ENCODE results near the gene IL23A. TPM values are rescaled to one million over a fixed set of nuclear protein-coding genes. Genes with fewer than 3 reads are reported as not detected.
"Not testable (repeated sequence)": the region's sequence is repeated elsewhere in the genome, so short reads cannot be mapped to it uniquely, and the experiment has no call there.

The IL23A gene
- total RNA-seq, 1 experiment from 2014 or later = 2.0 TPM

DNA sequence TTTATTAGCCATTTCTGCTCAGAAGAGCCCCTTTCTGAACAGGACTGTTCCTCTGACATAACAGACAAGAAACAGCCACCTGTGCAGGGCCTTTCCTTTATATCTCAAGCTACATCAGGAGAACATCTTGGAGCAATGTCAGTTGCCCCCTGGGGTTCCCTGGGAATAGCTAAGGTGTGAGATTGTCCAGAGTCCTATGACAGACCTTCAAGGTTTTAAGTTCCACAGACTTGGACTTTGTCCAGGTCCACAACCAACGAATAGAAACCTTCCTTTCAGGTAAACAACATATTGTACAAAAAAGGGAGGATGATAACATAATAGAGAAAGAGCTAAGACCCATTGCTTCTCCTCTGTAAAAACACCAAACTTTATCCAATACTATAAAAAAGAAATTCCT, 2.9 kb downstream of the IL23A start:
- peaks cover 21% of the 10 kb centered on the region for H3K4me1 ChIP-seq (ENCODE audit: insufficient read depth, low read length)

DNA sequence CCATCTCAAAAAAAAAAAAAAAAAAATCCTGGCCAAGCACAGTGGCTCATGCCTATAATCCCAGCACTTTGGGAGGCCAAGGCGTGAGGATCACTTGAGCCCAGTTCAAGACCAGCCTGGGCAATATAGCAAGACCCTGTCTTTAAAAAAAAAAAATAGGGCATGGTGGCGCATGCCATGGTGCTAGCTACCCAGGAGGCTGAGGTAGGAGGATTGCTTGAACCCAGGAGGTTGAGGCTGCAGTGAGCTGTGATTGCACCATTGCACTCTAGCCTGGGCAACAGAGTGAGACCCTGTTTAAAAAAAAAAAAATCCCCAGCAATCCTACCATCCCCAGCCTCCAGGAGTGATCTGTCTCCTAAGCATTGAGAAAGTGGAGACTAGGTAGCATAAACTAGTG, 3.6 kb downstream of the IL23A start:
- H2BK12ac ChIP-seq (ENCODE audit: insufficient read length, low read depth, low read length); H3K56ac ChIP-seq (ENCODE audit: insufficient read length, low read depth, low read length); H2BK20ac ChIP-seq (ENCODE audit: low read depth, low read length, poor library complexity, severe bottlenecking); H3K23me2 ChIP-seq (ENCODE audit: insufficient read length, low read depth, low read length, poor library complexity, severe bottlenecking); H2BK15ac ChIP-seq (ENCODE audit: low read depth, low read length); H3K27ac ChIP-seq (ENCODE audit: insufficient read length, low read depth, low read length); H3K9ac ChIP-seq (ENCODE audit: extremely low read depth, insufficient read length, low read length); H3K79me1 ChIP-seq (ENCODE audit: insufficient read depth, low read depth, low read length, poor library complexity, severe bottlenecking); H2BK5ac ChIP-seq (ENCODE audit: insufficient read length, low read length); DNase-seq; H3K27ac Mint-ChIP-seq; H3K23ac ChIP-seq (ENCODE audit: insufficient read length, low read depth, low read length); H3T11ph ChIP-seq (ENCODE audit: low read length); H4K5ac ChIP-seq (ENCODE audit: insufficient read length, low read depth, low read length); H3K14ac ChIP-seq (ENCODE audit: insufficient read depth, low read length); H3K4me3 Mint-ChIP-seq; H3K27me3 ChIP-seq (ENCODE audit: insufficient read depth, low read length); H3K18ac ChIP-seq (ENCODE audit: insufficient read length, low read depth, low read length); H2BK120ac ChIP-seq (ENCODE audit: low read depth, low read length, poor library complexity, severe bottlenecking); H3K4me2 ChIP-seq (ENCODE audit: insufficient read depth, insufficient read length, low read length); H3K9me3 ChIP-seq (ENCODE audit: control insufficient read depth, low read depth, low read length); H3K4ac ChIP-seq (ENCODE audit: low read depth, low read length); H3K9me3 Mint-ChIP-seq; H2AK5ac ChIP-seq (ENCODE audit: insufficient read length, low read length); H4K8ac ChIP-seq (replicated peaks; ENCODE audit: insufficient read length, low read depth, low read length); H2AFZ ChIP-seq (ENCODE audit: low read length); H4K20me1 ChIP-seq (ENCODE audit: control insufficient read depth, insufficient read depth, insufficient read length); H3K79me2 ChIP-seq (ENCODE audit: insufficient read depth, low read length); H4K91ac ChIP-seq (ENCODE audit: insufficient read length, low read depth, low read length): not testable (repeated sequence)
- Mint-ChIP-seq H3K4me1 (peaks cover 23 to 26% of the 10 kb centered on the region in 2 experiments), H3K27me3 (ENCODE audit: low read depth) (peaks cover 11% of the 10 kb centered on the region), H3K36me3 (ENCODE audit: insufficient read depth in 1 of 3, low read depth in 3 of 3) (peaks cover 2 to 47% (median 32%) of the 10 kb centered on the region in 3 experiments; a peak in 6 of 7 replicates)
- H3K4me1 ChIP-seq (ENCODE audit: insufficient read depth, low read length) = peaks cover 18% of the 10 kb centered on the region
- WGBS (ENCODE audit: extremely low coverage, insufficient read length, low lambda C conversion rate) = no CpG with 5 or more reads among the region's 2 CpGs

More for the DNA sequence above, 2.9 kb downstream of the IL23A start:
- Histone ChIP-seq H4K8ac (replicated peaks; ENCODE audit: insufficient read length, low read depth, low read length) (no peak overlapping the region), H4K5ac (ENCODE audit: insufficient read length, low read depth, low read length) (no peak overlapping the region), H2AFZ (ENCODE audit: low read length) (no peak overlapping the region), H3K27me3 (ENCODE audit: insufficient read depth, low read length) (no peaks in the 10 kb centered on the region), H3K9ac (ENCODE audit: extremely low read depth, insufficient read length, low read length) (no peak overlapping the region), H2BK15ac (ENCODE audit: low read depth, low read length) (no peak overlapping the region), H2AK5ac (ENCODE audit: insufficient read length, low read length) (no peak overlapping the region), H4K20me1 (ENCODE audit: control insufficient read depth, insufficient read depth, insufficient read length) (no peaks in the 10 kb centered on the region), H2BK20ac (ENCODE audit: low read depth, low read length, poor library complexity, severe bottlenecking) (no peak overlapping the region), H3K18ac (ENCODE audit: insufficient read length, low read depth, low read length) (no peak overlapping the region), H3K79me1 (ENCODE audit: insufficient read depth, low read depth, low read length, poor library complexity, severe bottlenecking) (no peaks in the 10 kb centered on the region), H3K23me2 (ENCODE audit: insufficient read length, low read depth, low read length, poor library complexity, severe bottlenecking) (no peaks in the 10 kb centered on the region), H3T11ph (ENCODE audit: low read length) (no peak overlapping the region), H2BK5ac (ENCODE audit: insufficient read length, low read length) (no peak overlapping the region), H3K4me2 (ENCODE audit: insufficient read depth, insufficient read length, low read length) (no peak overlapping the region), H3K23ac (ENCODE audit: insufficient read length, low read depth, low read length) (no peak overlapping the region), H3K27ac (ENCODE audit: insufficient read length, low read depth, low read length) (no peak overlapping the region), H3K9me3 (ENCODE audit: control insufficient read depth, low read depth, low read length) (no peaks in the 10 kb centered on the region), H2BK120ac (ENCODE audit: low read depth, low read length, poor library complexity, severe bottlenecking) (no peak overlapping the region), H4K91ac (ENCODE audit: insufficient read length, low read depth, low read length) (no peak overlapping the region), H3K56ac (ENCODE audit: insufficient read length, low read depth, low read length) (no peak overlapping the region), H3K4ac (ENCODE audit: low read depth, low read length) (no peak overlapping the region), H3K14ac (ENCODE audit: insufficient read depth, low read length) (no peak overlapping the region), H2BK12ac (ENCODE audit: insufficient read length, low read depth, low read length) (no peak overlapping the region), H3K79me2 (ENCODE audit: insufficient read depth, low read length) (no peaks in the 10 kb centered on the region)
- Mint-ChIP-seq H3K36me3 (ENCODE audit: insufficient read depth in 1 of 3, low read depth in 3 of 3) (peaks cover 2 to 41% (median 28%) of the 10 kb centered on the region in 3 experiments; a peak in 6 of 7 replicates), H3K4me1 (peaks cover 27 to 30% of the 10 kb centered on the region in 2 experiments), H3K27ac (no peak overlapping the region), H3K4me3 (no peak overlapping the region), H3K9me3 (no peaks in the 10 kb centered on the region), H3K27me3 (ENCODE audit: low read depth) (peaks cover 11% of the 10 kb centered on the region)
- DNase-seq = no peak
- TF ChIP-seq, protein P1, sequence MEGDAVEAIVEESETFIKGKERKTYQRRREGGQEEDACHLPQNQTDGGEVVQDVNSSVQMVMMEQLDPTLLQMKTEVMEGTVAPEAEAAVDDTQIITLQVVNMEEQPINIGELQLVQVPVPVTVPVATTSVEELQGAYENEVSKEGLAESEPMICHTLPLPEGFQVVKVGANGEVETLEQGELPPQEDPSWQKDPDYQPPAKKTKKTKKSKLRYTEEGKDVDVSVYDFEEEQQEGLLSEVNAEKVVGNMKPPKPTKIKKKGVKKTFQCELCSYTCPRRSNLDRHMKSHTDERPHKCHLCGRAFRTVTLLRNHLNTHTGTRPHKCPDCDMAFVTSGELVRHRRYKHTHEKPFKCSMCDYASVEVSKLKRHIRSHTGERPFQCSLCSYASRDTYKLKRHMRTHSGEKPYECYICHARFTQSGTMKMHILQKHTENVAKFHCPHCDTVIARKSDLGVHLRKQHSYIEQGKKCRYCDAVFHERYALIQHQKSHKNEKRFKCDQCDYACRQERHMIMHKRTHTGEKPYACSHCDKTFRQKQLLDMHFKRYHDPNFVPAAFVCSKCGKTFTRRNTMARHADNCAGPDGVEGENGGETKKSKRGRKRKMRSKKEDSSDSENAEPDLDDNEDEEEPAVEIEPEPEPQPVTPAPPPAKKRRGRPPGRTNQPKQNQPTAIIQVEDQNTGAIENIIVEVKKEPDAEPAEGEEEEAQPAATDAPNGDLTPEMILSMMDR (conservative IDR thresholded peaks at IDR 0.05) = no peak
- no CpG with 5 or more reads among the region's 1 CpG for WGBS (ENCODE audit: extremely low coverage, insufficient read length, low lambda C conversion rate)
